ENCODE measurements around the gene TTC22. TPM values are rescaled to one million over a fixed set of nuclear protein-coding genes. Genes with fewer than 3 reads are reported as not detected.

Gene TTC22
- total RNA-seq, 5 donors from 2014 or later (not counting 1 experiment from before 2014, with no cell fraction given), result 8.4 to 21.0 (median 16.2) TPM

DNA sequence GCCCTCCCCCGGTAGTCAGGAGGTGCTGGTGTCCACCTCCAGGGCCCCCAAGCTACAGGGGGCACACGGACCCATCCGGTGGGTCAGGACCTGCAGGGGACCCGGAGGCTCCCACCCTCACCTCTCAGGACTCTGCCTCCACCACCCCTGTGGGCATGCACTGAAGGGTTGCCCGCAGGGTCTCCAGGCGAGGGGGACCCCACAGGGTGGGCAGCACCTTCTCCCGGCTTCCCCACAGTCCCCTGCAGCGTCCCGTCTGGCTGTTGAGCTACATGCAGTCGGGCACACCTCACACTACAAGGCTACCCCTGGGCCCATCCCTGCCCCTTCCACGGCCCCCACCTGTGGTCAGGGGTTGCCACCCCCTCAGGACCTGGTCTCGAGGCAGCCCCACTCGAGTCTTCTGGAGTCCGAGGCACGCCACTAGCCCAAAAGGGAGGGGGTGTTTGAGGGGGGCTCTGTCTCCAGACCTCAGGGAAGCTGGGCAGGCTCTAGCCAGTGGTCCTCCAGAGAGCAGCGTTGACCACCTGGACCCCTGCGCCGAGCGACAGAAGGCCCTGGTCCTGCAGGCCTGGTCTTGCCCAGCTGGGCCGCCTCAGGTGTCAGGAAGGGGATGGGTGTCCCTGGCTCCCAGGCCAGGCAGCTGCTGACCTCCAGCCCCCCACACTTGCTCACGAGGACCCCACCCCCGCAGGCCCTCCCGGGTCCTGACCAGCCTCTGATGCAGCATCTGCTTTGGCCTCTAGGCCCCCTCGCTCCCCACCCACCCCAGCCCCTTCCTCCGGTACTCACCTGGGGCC is 46.4 kb downstream of the TTC22 start:
- no peak overlapping the region for H3K27ac Mint-ChIP-seq
- ChIA-PET POLR2A (no interaction called here), CTCF (no interaction called here)
- Histone ChIP-seq H3K36me3 (ENCODE audit: control insufficient read depth in 2 of 2, extremely low read depth in 1 of 2, insufficient read depth in 1 of 2, low read length in 1 of 2) (peaks cover 0 to 17% of the 10 kb centered on the region in 2 donors), H3K27ac (ENCODE audit: low read length) (no peak overlapping the region), H3K27me3 (replicated peaks in 1 of 2; ENCODE audit: control insufficient read depth in 2 of 2, extremely low read depth in 1 of 2, insufficient read depth in 2 of 2, low read length in 1 of 2) (no peaks in the 10 kb centered on the region), H3K4me1 (ENCODE audit: control insufficient read depth in 1 of 2, extremely low read depth in 1 of 2, insufficient read depth in 2 of 2, low read length in 2 of 2) (no peaks in the 10 kb centered on the region), H3K4me3 (ENCODE audit: control insufficient read depth in 1 of 2, extremely low read depth in 1 of 2, low read length in 1 of 2) (no peak overlapping the region), H3K9me3 (no peaks in the 10 kb centered on the region)
- ATAC-seq (replicated peaks in 1 of 4), result no peak
- H3K4me3 Mint-ChIP-seq, result no peak overlapping the region
- no peaks in the 10 kb centered on the region for H3K4me1 Mint-ChIP-seq
- H3K9me3 Mint-ChIP-seq, result no peaks in the 10 kb centered on the region
- H3K27me3 Mint-ChIP-seq, result no peaks in the 10 kb centered on the region
- H3K36me3 Mint-ChIP-seq, result peaks cover 15% of the 10 kb centered on the region
- WGBS (ENCODE audit: insufficient coverage), result 94% methylated on average over 19 of the region's 25 CpGs
- no peak for DNase-seq

DNA sequence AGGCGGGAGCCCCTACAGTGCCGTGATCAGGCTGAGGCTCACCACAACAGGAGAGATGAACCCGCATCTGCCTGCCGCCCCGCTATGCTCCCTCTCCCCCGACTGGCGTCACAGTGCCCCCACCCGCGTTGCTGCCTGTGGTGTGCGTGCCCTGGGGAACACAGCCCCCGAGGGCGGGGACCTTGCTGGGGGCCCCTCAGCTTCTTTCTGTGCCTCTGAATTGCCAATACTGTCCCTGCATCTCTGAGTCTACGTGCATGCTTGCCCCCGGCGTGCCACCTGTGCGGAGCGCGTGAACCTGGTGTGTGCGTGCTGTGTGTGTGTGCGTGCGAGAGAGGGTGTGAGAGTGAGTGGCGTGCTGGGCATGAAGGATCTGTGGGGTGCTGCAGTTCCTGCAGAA is 47.1 kb downstream of the TTC22 start:
- CTCF ChIA-PET, result no interaction called here
- H3K36me3 Mint-ChIP-seq, result peaks cover 15% of the 10 kb centered on the region

DNA sequence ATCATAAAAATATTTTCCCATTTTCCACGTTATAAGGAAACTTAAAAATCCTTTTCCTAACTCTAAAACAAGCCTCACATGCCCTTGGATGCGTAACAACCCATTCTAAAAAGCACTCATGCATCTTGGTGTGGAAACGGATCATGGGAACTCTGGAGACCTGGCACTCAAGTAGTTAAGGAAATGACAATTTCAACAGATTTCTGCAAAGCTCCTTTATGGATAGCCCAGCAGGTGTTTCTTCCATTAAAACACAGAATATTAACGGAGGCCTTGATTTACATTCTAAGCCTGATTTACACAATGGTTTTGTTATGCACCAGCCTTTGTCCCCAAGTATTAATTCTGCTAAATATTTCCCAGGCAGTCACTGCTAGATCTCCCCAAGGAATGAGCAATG is 49.7 kb downstream of the TTC22 start:
- Histone ChIP-seq H3K27me3 (replicated peaks in 1 of 2; ENCODE audit: control insufficient read depth in 2 of 2, extremely low read depth in 1 of 2, insufficient read depth in 2 of 2, low read length in 1 of 2) (no peaks in the 10 kb centered on the region), H3K36me3 (ENCODE audit: control insufficient read depth in 2 of 2, extremely low read depth in 1 of 2, insufficient read depth in 1 of 2, low read length in 1 of 2) (peaks cover 0 to 2% of the 10 kb centered on the region in 2 donors), H3K4me1 (ENCODE audit: control insufficient read depth in 1 of 2, extremely low read depth in 1 of 2, insufficient read depth in 2 of 2, low read length in 2 of 2) (no peaks in the 10 kb centered on the region), H3K4me3 (ENCODE audit: control insufficient read depth in 1 of 2, extremely low read depth in 1 of 2, low read length in 1 of 2) (no peak overlapping the region), H3K9me3 (no peaks in the 10 kb centered on the region), H3K27ac (ENCODE audit: low read length) (no peak overlapping the region)
- no peak for DNase-seq
- Mint-ChIP-seq H3K4me1 (no peaks in the 10 kb centered on the region), H3K4me3 (no peak overlapping the region), H3K27ac (no peak overlapping the region), H3K36me3 (peaks cover 5% of the 10 kb centered on the region), H3K9me3 (no peaks in the 10 kb centered on the region), H3K27me3 (no peaks in the 10 kb centered on the region)
- ATAC-seq (replicated peaks in 1 of 4), result no peak
- 100% methylated on average over 3 of the region's 4 CpGs for WGBS (ENCODE audit: insufficient coverage)
- ChIA-PET POLR2A (no interaction called here), CTCF (no interaction called here)

More for the DNA sequence above, 47.1 kb downstream of the TTC22 start:
- DNase-seq (no peak), ATAC-seq (replicated peaks in 1 of 4) (no peak)
- peaks cover 0 to 17% of the 10 kb centered on the region in 2 donors for H3K36me3 ChIP-seq (ENCODE audit: control insufficient read depth in 2 of 2, extremely low read depth in 1 of 2, insufficient read depth in 1 of 2, low read length in 1 of 2)
- no peaks in the 10 kb centered on the region for H3K9me3 Mint-ChIP-seq
- H3K27ac ChIP-seq (ENCODE audit: low read length), result no peak overlapping the region
- no peak overlapping the region for H3K4me3 ChIP-seq (ENCODE audit: control insufficient read depth in 1 of 2, extremely low read depth in 1 of 2, low read length in 1 of 2)
- no peaks in the 10 kb centered on the region for H3K4me1 ChIP-seq (ENCODE audit: control insufficient read depth in 1 of 2, extremely low read depth in 1 of 2, insufficient read depth in 2 of 2, low read length in 2 of 2)
- H3K4me1 Mint-ChIP-seq, result no peaks in the 10 kb centered on the region
- 91% methylated on average over 21 of the region's 22 CpGs for WGBS (ENCODE audit: insufficient coverage)
- H3K27me3 Mint-ChIP-seq, result no peaks in the 10 kb centered on the region
- H3K9me3 ChIP-seq, result no peaks in the 10 kb centered on the region
- no peaks in the 10 kb centered on the region for H3K27me3 ChIP-seq (replicated peaks in 1 of 2; ENCODE audit: control insufficient read depth in 2 of 2, extremely low read depth in 1 of 2, insufficient read depth in 2 of 2, low read length in 1 of 2)
- POLR2A ChIA-PET, result no interaction called here
- no peak overlapping the region for H3K4me3 Mint-ChIP-seq
- no peak overlapping the region for H3K27ac Mint-ChIP-seq

DNA sequence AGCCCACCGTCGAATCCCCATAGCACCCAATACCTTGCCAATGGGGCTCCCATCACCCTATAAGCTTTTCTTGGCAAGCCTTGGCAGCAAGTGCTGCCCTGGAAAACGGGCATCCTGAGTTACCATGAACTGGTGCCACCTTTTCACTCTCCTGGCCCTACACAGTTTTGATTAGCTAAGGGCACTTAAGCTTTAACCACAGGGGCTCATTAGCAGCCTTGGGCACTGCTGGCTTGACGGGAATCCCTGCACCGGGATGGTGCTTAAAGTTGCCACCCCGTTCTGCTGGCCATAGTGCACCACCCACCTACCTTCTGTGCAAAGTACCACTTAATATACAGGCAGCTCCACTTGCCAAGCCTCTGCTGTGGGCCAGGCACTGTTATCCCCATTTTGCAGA is 50.5 kb downstream of the TTC22 start:
- H3K9me3 ChIP-seq, result no peaks in the 10 kb centered on the region
- Mint-ChIP-seq H3K4me1 (no peaks in the 10 kb centered on the region), H3K4me3 (no peak overlapping the region), H3K36me3 (no peaks in the 10 kb centered on the region), H3K27ac (no peak overlapping the region), H3K9me3 (no peaks in the 10 kb centered on the region), H3K27me3 (no peaks in the 10 kb centered on the region)
- POLR2A ChIA-PET, result no interaction called here
- H3K36me3 ChIP-seq (ENCODE audit: control insufficient read depth in 2 of 2, extremely low read depth in 1 of 2, insufficient read depth in 1 of 2, low read length in 1 of 2), result peaks cover 0 to 2% of the 10 kb centered on the region in 2 donors
- no peak overlapping the region for H3K4me3 ChIP-seq (ENCODE audit: control insufficient read depth in 1 of 2, extremely low read depth in 1 of 2, low read length in 1 of 2)
- no peak for DNase-seq
- no peaks in the 10 kb centered on the region for H3K27me3 ChIP-seq (replicated peaks in 1 of 2; ENCODE audit: control insufficient read depth in 2 of 2, extremely low read depth in 1 of 2, insufficient read depth in 2 of 2, low read length in 1 of 2)
- WGBS (ENCODE audit: insufficient coverage), result 70% methylated on average over 3 of the region's 6 CpGs
- ATAC-seq (replicated peaks in 1 of 4), result no peak
- H3K4me1 ChIP-seq (ENCODE audit: control insufficient read depth in 1 of 2, extremely low read depth in 1 of 2, insufficient read depth in 2 of 2, low read length in 2 of 2), result no peaks in the 10 kb centered on the region
- CTCF ChIA-PET, result no interaction called here
- H3K27ac ChIP-seq (ENCODE audit: low read length), result no peak overlapping the region

DNA sequence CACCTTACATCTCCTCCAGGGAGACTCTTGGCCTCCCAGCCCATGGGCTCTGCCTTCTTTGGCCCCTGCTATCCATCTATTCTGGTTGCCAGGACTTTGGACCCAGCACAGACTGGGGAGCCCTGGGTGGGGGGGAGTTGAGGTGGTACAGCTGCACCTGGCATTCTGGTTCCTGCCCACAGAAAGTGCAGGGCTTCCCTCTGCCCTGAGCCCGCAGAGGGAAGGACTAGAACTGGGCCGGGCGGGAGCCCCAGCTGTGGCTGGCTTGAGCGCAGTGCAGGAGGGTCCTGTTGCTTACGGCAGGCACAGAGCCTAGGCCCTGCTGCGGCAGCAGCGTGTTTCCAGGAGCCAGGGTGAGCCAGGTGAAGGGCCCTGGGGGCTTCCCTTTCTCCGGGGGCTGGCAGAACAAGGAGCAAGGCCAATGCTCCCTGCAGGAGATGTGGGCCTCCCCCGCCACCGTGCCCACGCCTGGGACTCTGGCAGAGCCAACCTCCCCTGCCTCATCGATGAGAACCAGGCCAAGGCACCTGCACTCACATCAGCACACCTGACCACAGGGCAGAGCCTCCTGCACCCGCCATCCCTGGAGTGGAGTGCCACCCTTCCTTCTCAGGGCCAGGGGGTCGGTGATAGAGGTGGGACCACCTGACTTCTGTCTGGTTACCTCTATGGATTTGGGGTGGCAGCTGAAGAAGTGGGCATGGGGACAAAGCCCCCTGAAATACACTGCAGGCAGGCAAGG is 52.9 kb downstream of the TTC22 start:
- WGBS (ENCODE audit: insufficient coverage), result 85% methylated on average over 13 of the region's 14 CpGs
- ATAC-seq (replicated peaks in 1 of 4) (no peak), DNase-seq (no peak)
- no peaks in the 10 kb centered on the region for H3K4me1 ChIP-seq (ENCODE audit: control insufficient read depth in 1 of 2, extremely low read depth in 1 of 2, insufficient read depth in 2 of 2, low read length in 2 of 2)
- no peaks in the 10 kb centered on the region for H3K9me3 ChIP-seq
- peaks cover 0 to 1% of the 10 kb centered on the region in 2 donors for H3K36me3 ChIP-seq (ENCODE audit: control insufficient read depth in 2 of 2, extremely low read depth in 1 of 2, insufficient read depth in 1 of 2, low read length in 1 of 2)
- H3K27ac Mint-ChIP-seq, result no peak overlapping the region
- H3K4me3 Mint-ChIP-seq, result no peak overlapping the region
- no peak overlapping the region for H3K4me3 ChIP-seq (ENCODE audit: control insufficient read depth in 1 of 2, extremely low read depth in 1 of 2, low read length in 1 of 2)
- H3K27me3 ChIP-seq (replicated peaks in 1 of 2; ENCODE audit: control insufficient read depth in 2 of 2, extremely low read depth in 1 of 2, insufficient read depth in 2 of 2, low read length in 1 of 2), result no peaks in the 10 kb centered on the region
- CTCF ChIA-PET, result no interaction called here
- peaks cover 8% of the 10 kb centered on the region for H3K36me3 Mint-ChIP-seq
- H3K4me1 Mint-ChIP-seq, result no peaks in the 10 kb centered on the region
- H3K27ac ChIP-seq (ENCODE audit: low read length), result no peak overlapping the region
- no peaks in the 10 kb centered on the region for H3K27me3 Mint-ChIP-seq
- POLR2A ChIA-PET, result no interaction called here
- H3K9me3 Mint-ChIP-seq, result no peaks in the 10 kb centered on the region

DNA sequence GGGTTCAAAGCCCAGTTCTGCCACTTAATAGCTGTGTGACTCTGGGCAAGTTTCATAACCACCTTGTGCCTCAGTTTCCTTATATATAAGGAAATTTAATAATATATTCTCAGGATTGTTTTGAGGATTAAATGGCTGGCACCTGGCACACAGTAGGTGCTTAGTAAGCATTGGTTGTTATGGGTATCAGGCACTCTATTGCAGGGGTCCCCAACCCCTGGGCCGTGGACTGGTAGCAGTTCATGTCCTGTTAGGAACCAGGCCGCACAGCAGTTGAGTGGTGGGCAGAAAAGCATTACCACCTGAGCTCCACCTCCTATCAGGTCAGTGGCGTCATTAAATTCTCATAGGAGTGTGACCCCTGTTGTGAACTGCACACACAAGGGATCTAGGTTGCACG is 55.3 kb downstream of the TTC22 start:
- no peaks in the 10 kb centered on the region for H3K4me1 ChIP-seq (ENCODE audit: control insufficient read depth in 1 of 2, extremely low read depth in 1 of 2, insufficient read depth in 2 of 2, low read length in 2 of 2)
- POLR2A ChIA-PET, result no interaction called here
- H3K4me3 ChIP-seq (ENCODE audit: control insufficient read depth in 1 of 2, extremely low read depth in 1 of 2, low read length in 1 of 2), result no peak overlapping the region
- Mint-ChIP-seq H3K9me3 (no peaks in the 10 kb centered on the region), H3K4me3 (no peak overlapping the region), H3K27me3 (no peaks in the 10 kb centered on the region), H3K36me3 (peaks cover 23% of the 10 kb centered on the region), H3K27ac (no peak overlapping the region), H3K4me1 (no peaks in the 10 kb centered on the region)
- H3K27ac ChIP-seq (ENCODE audit: low read length), result no peak overlapping the region
- no peaks in the 10 kb centered on the region for H3K27me3 ChIP-seq (replicated peaks in 1 of 2; ENCODE audit: control insufficient read depth in 2 of 2, extremely low read depth in 1 of 2, insufficient read depth in 2 of 2, low read length in 1 of 2)
- CTCF ChIA-PET, result no interaction called here
- ATAC-seq (replicated peaks in 1 of 4) (no peak), DNase-seq (no peak)
- WGBS (ENCODE audit: insufficient coverage), result 97% methylated on average over 3 of the region's 4 CpGs
- H3K36me3 ChIP-seq (ENCODE audit: control insufficient read depth in 2 of 2, extremely low read depth in 1 of 2, insufficient read depth in 1 of 2, low read length in 1 of 2), result peaks cover 0 to 23% of the 10 kb centered on the region in 2 donors
- H3K9me3 ChIP-seq, result no peaks in the 10 kb centered on the region
